HCT116 (cell line): ENCODE measurements around the gene RNF31. TPM values are rescaled to one million over a fixed set of nuclear protein-coding genes. Genes with fewer than 3 reads are reported as not detected.
A peak's percentile ranks its signal among the peaks of the same experiment; 100 is the strongest.

Source experiments
- ATAC-seq: fragments of 200-7000 bp; cut with Tn5 transposase; 2 replicates; pipeline ENCODE4 v1.9.1; 2020; ENCODE audit warnings: mild to moderate bottlenecking, moderate library complexity
- BruUV-seq: library from RNA; stranded (reverse); fragments of 400-500 nt; replicated peaks from 2 replicates; lab custom pipeline; 2021; lab: Mats Ljungman, UMichigan
- CTCF ChIA-PET: fragments of 300-600 bp; sonication (Branson Sonifier 250); formaldehyde crosslinking; loops from one replicate; lab custom pipeline; 2021; ENCODE audit warnings: antibody characterized with exemption; lab: Charles Lee
- POLR2A ChIA-PET: fragments of 300-600, 350-600 bp; sonication (Branson Sonifier 250); formaldehyde crosslinking; loops from one replicate; lab custom pipeline; 2021; ENCODE audit warnings: antibody characterized with exemption; lab: Charles Lee
- RAD21 ChIA-PET, 2 experiments: fragments of 300-600 bp; sonication (Branson Sonifier 250); formaldehyde crosslinking; loops; one replicate each; lab custom pipeline; 2023; ENCODE audit warnings: low total read pairs in 2 of 2; ENCODE audit not compliant: uncharacterized antibody in 2 of 2, unreplicated experiment in 2 of 2, low non-redundant PET in 1 of 2; lab: Charles Lee
- DNase-seq: peaks from one replicate; pipeline ENCODE4 v3.0.0-alpha.2; 2010; ENCODE audit warnings: low read depth, low spot score
- H2AFZ ChIP-seq: fragments of 200-600 bp; shearing (Covaris generic), sonication (generic); 2 replicates; pipeline ENCODE4 v1.6.1; 2017; ENCODE audit warnings: low read depth, mixed run types, mixed read lengths, antibody characterized with exemption, low read length; ENCODE audit not compliant: poor library complexity, severe bottlenecking
- H3K27ac ChIP-seq: 2 replicates; pipeline ENCODE4 v1.5.1; 2012; ENCODE audit warnings: low read depth, low read length
- H3K27me3 ChIP-seq: fragments of 200-600 bp; sonication (generic); 2 replicates; pipeline ENCODE4 v1.6.1; 2016; ENCODE audit warnings: mixed run types, low read length, mixed read lengths; ENCODE audit not compliant: insufficient read depth
- H3K36me3 ChIP-seq, 2 experiments: fragments of 200-500 bp in 1 of 2; fragments of 200-600 bp in 1 of 2; sonication (Bioruptor generic) in 1 of 2; sonication (generic) in 1 of 2; 2 replicates each; pipeline versions ENCODE4 v1.5.1 to v1.6.1; 2014 to 2016; ENCODE audit warnings: low read length in 2 of 2, inconsistent platforms in 1 of 2, mixed read lengths in 1 of 2, mixed run types in 1 of 2; ENCODE audit not compliant: insufficient read depth in 2 of 2, control insufficient read depth in 1 of 2
- H3K4me1 ChIP-seq, 2 experiments: fragments of 200-600 bp in 1 of 2; sonication (generic) in 1 of 2; 2 replicates each; pipeline versions ENCODE4 v1.5.1 to v1.6.1; 2012 to 2017; ENCODE audit warnings: low read length in 2 of 2, inconsistent platforms in 1 of 2, mild to moderate bottlenecking in 1 of 2, mixed read lengths in 1 of 2, mixed run types in 1 of 2, moderate library complexity in 1 of 2; ENCODE audit not compliant: insufficient read depth in 2 of 2, control insufficient read depth in 1 of 2
- H3K4me2 ChIP-seq: fragments of 200-600 bp; sonication (generic); 2 replicates; pipeline ENCODE4 v1.6.1; 2017; ENCODE audit warnings: mixed run types, low read length, mixed read lengths
- H3K4me3 ChIP-seq, 2 experiments: fragments of 200-600 bp in 1 of 2; sonication (generic) in 1 of 2; replicated peaks in 1 of 2; 2 replicates each; pipeline ENCODE4 v1.5.1; 2011 to 2016; ENCODE audit warnings: low read length in 2 of 2, control low read depth in 1 of 2, low read depth in 1 of 2, mild to moderate bottlenecking in 1 of 2, mixed read lengths in 1 of 2, mixed run types in 1 of 2
- H3K79me2 ChIP-seq: fragments of 200-600 bp; sonication (generic); 2 replicates; pipeline ENCODE4 v1.6.1; 2017; ENCODE audit warnings: mild to moderate bottlenecking, mixed run types, low read length, moderate library complexity, mixed read lengths; ENCODE audit not compliant: insufficient read depth
- H3K9ac ChIP-seq: fragments of 200-600 bp; sonication (generic); 2 replicates; pipeline ENCODE4 v1.6.1; 2016; ENCODE audit warnings: low read length, mixed read lengths
- H3K9me2 ChIP-seq: fragments of 200-600 bp; sonication (generic), shearing (Covaris generic); 2 replicates; pipeline ENCODE4 v1.6.1; 2017; ENCODE audit warnings: mixed run types, mild to moderate bottlenecking, moderate library complexity; ENCODE audit not compliant: insufficient read depth
- H3K9me3 ChIP-seq, 2 experiments: fragments of 200-500 bp in 1 of 2; fragments of 200-600 bp in 1 of 2; sonication (Bioruptor generic) in 1 of 2; sonication (generic) in 1 of 2; 2 replicates each; pipeline ENCODE4 v1.6.1; 2014 to 2017; ENCODE audit warnings: low read length in 2 of 2, mixed read lengths in 2 of 2, inconsistent platforms in 1 of 2, low read depth in 1 of 2, mild to moderate bottlenecking in 1 of 2, mixed run types in 1 of 2, moderate library complexity in 1 of 2; ENCODE audit not compliant: control insufficient read depth in 1 of 2, insufficient read depth in 1 of 2
- H4K20me1 ChIP-seq: fragments of 200-600 bp; sonication (generic), shearing (Covaris generic); 2 replicates; pipeline ENCODE4 v1.6.1; 2017; ENCODE audit warnings: mixed run types, mild to moderate bottlenecking, moderate library complexity; ENCODE audit not compliant: insufficient read depth
- CBX3 ChIP-seq: IDR thresholded peaks from 2 replicates; pipeline ENCODE4 v1.6.1; 2012; ENCODE audit warnings: low read depth
- CEBPB ChIP-seq: IDR thresholded peaks from 2 replicates; pipeline ENCODE4 v1.6.1; 2012; ENCODE audit warnings: low read depth
- JUND ChIP-seq: IDR thresholded peaks from 2 replicates; pipeline ENCODE4 v1.6.1; 2012
- POLR2A ChIP-seq: IDR thresholded peaks from 2 replicates; pipeline ENCODE4 v1.7.0; 2011; ENCODE audit warnings: borderline replicate concordance; ENCODE audit not compliant: insufficient read depth, insufficient read length; ENCODE audit errors: extremely low read depth
- ZNF274 ChIP-seq: fragments of 200-500 bp; sonication (Bioruptor generic); IDR thresholded peaks from 2 replicates; pipeline ENCODE4 v1.6.1; 2014; ENCODE audit warnings: mild to moderate bottlenecking, low read depth, low read length, inconsistent platforms
- intact Hi-C: fragments of 100-400 bp; cut with micrococcal nuclease; formaldehyde crosslinking; loops from 2 replicates; pipeline ENCODE4 v1.10.0; 2022
- total RNA-seq: library from RNA; stranded (reverse); gene quantifications from one replicate; pipeline ENCODE4 v1.2.1, GENCODE V29; 2021; ENCODE audit not compliant: unreplicated experiment
- TF ChIP-seq, protein P1 (sequence below): IDR thresholded peaks from 2 replicates; pipeline ENCODE4 v1.6.1; 2012
- TF ChIP-seq, protein P2 (sequence below): IDR thresholded peaks from 2 replicates; pipeline ENCODE4 v1.6.1; 2011; ENCODE audit warnings: mild to moderate bottlenecking, low read length, moderate library complexity; ENCODE audit not compliant: insufficient replicate concordance; ENCODE audit errors: extremely low read depth
- TF ChIP-seq, protein P3 (sequence below), 3 experiments: fragments of 200-600 bp in 1 of 3; sonication (generic) in 1 of 3; IDR thresholded peaks in 2 of 3; conservative IDR thresholded peaks in 1 of 3; 2 replicates each; pipeline ENCODE4 v1.5.1; 2012 to 2017; ENCODE audit warnings: low read depth in 2 of 3, low read length in 2 of 3, antibody characterized with exemption in 1 of 3, borderline replicate concordance in 1 of 3, control low read depth in 1 of 3, mild to moderate bottlenecking in 1 of 3, mixed read lengths in 1 of 3, mixed run types in 1 of 3, moderate library complexity in 1 of 3; ENCODE audit not compliant: insufficient read depth in 1 of 3

RNF31 gene
- total RNA-seq, 1 experiment from 2014 or later, result 78.0 TPM

DNA sequence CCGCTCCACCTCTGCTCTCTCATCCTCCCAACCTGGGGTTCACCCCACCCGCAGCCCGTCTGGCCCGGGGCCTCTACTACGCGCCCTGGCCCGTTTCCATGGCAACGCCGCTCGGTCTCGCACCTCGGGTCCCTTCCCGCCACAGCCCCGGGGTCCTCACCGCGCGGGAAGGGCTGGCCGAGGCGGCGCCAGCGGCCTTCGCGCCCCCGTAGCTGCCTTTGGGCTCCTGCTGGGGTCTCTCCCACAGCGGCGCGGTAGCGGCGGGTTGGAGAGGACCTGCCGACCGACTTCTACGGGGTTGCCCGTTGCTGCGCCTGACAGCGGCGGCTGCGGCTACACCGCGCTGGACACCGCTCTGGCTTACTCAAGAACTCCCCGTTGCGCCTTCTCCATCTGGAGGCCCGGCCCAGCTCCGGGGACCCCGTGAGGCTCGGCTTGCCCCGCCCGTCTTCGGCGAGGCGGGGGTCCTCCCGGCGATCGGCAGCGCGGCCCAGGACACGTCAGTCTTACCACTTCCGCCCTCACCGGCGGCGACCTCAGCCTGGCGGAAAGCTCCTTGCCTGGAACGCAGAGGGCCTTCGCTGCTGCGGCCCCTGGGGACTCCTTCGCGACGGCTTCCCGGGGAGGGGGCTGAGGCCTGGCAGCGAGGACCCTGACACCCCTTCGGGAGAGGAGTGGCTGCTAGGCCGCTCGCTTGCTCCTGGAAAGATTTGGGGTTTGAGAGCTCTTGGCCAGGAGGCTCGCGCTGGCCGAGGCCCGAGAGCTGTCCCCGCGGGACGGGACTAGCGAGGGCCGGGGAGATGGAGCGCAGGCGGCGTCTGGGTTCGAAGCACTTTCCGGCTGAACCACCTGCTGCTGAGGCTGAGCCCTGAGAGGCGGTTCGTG, 48.1 kb downstream of the RNF31 start, which contains the start of gene TM9SF1 (continued):
- TF ChIP-seq, protein P1, sequence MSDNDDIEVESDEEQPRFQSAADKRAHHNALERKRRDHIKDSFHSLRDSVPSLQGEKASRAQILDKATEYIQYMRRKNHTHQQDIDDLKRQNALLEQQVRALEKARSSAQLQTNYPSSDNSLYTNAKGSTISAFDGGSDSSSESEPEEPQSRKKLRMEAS, result peak; percentile 94
- no peak for TF ChIP-seq CBX3
- TF ChIP-seq POLR2A, result no peak
- no peak for TF ChIP-seq ZNF274
- TF ChIP-seq JUND, result 0 out of 2 replicates have a peak, but pooled peaks have one; percentile 24

DNA sequence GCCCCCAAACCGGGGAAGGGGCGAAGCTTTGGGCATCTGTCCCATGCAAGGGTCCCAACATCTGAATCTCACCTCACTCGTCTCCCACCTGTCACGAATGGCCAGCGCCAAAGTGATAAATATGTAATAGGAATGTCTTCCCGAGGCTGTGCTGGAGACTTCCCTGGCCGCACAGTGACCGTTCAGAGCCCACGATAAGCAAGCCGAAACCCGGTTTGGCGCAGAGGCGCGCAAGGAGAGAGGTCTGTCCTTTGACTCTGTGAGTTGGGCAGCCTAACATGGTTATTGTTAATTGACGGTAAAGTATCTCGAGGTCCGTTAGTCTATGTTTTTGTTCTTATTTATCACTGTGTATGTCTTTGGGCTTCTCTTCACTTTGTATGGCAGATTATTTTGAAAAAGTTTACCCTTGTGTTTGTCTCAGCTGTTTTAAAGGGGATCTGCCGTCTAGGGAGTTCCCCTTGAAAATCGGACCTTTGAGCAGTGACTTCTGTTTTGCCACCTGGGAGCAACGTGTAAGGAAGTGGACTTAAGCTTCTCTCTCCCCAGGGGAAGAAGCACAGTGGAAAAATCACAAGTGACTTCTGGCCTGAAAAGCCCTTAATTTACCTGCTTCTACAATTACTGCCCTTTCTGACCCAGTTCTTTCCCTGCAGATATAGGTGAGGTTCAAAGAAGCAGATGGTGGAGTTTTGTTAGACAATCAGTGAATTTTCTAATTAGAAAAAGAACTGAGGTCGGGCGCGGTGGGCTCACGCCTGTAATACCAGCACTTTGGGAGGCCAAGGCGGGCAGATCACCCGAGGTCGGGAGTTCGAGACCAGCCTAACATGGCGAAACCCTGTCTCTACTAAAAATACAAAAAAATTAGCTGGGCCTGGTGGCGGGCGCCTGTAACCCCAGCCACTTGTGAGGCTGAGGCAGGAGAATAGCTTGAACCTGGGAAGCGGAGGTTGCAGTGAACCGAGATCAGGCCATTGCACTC, 49.1 kb downstream of the RNF31 start:
- Histone ChIP-seq H3K9me3 (peaks cover 0 to 2% of the 10 kb centered on the region in 2 experiments; a peak in 1 of 4 replicates), H2AFZ (no peak overlapping the region), H3K4me2 (peak overlapping the region; percentile 84), H3K9ac (peak overlapping the region; percentile 91), H3K27ac (peak overlapping the region; percentile 96), H3K9me2 (no peaks in the 10 kb centered on the region), H3K4me1 (peaks cover 14 to 26% of the 10 kb centered on the region in 2 experiments), H3K79me2 (peaks cover 33% of the 10 kb centered on the region), H3K27me3 (no peaks in the 10 kb centered on the region), H3K4me3 (peak overlapping the region; percentile 85 to 88), H4K20me1 (no peaks in the 10 kb centered on the region), H3K36me3 (peaks cover 10 to 14% of the 10 kb centered on the region in 2 experiments)
- RAD21 ChIA-PET, result no interaction called here
- no peak for DNase-seq
- BruUV-seq, result TSS peak; percentile 73
- CTCF ChIA-PET, result interaction anchor here (0.9 kb wide), 1 partner anchor 101 kb away, joined by 4 read pairs; no protein-coding TSS in a partner anchor
- POLR2A ChIA-PET, result interaction anchor here (0.9 to 1.9 kb wide), 5 partner anchors 10 to 56 kb away, joined by 3 to 8 read pairs (median 4); partner anchors contain the start of genes CHMP4A, IRF9 and TINF2
- intact Hi-C loops, result no loop called here
- TF ChIP-seq, protein P2, sequence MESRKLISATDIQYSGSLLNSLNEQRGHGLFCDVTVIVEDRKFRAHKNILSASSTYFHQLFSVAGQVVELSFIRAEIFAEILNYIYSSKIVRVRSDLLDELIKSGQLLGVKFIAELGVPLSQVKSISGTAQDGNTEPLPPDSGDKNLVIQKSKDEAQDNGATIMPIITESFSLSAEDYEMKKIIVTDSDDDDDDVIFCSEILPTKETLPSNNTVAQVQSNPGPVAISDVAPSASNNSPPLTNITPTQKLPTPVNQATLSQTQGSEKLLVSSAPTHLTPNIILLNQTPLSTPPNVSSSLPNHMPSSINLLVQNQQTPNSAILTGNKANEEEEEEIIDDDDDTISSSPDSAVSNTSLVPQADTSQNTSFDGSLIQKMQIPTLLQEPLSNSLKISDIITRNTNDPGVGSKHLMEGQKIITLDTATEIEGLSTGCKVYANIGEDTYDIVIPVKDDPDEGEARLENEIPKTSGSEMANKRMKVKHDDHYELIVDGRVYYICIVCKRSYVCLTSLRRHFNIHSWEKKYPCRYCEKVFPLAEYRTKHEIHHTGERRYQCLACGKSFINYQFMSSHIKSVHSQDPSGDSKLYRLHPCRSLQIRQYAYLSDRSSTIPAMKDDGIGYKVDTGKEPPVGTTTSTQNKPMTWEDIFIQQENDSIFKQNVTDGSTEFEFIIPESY, result no peak
- TF ChIP-seq, protein P3, sequence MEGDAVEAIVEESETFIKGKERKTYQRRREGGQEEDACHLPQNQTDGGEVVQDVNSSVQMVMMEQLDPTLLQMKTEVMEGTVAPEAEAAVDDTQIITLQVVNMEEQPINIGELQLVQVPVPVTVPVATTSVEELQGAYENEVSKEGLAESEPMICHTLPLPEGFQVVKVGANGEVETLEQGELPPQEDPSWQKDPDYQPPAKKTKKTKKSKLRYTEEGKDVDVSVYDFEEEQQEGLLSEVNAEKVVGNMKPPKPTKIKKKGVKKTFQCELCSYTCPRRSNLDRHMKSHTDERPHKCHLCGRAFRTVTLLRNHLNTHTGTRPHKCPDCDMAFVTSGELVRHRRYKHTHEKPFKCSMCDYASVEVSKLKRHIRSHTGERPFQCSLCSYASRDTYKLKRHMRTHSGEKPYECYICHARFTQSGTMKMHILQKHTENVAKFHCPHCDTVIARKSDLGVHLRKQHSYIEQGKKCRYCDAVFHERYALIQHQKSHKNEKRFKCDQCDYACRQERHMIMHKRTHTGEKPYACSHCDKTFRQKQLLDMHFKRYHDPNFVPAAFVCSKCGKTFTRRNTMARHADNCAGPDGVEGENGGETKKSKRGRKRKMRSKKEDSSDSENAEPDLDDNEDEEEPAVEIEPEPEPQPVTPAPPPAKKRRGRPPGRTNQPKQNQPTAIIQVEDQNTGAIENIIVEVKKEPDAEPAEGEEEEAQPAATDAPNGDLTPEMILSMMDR (IDR thresholded peaks at IDR 0.05 in 2 of 3, conservative IDR thresholded peaks at IDR 0.05 in 1 of 3; ENCODE audit: borderline replicate concordance in 1 of 3, insufficient read depth in 1 of 3, low read depth in 2 of 3, low read length in 2 of 3), result no peak
- TF ChIP-seq CEBPB, result no peak
- TF ChIP-seq ZNF274, result no peak
- peak; percentile 22 for ATAC-seq
